Activated CD4-positive, alpha-beta T cell treated with anti-CD3 and anti-CD28 coated beads, Interleukin-2, amount 50 U/mL, for 16 hours (primary cell): ENCODE data around the gene GABARAPL1.
A peak's percentile ranks its signal among the peaks of the same experiment; 100 is the strongest.
"Not testable (repeated sequence)": the region's sequence is repeated elsewhere in the genome, so short reads cannot be mapped to it uniquely, and the experiment has no call there.

Source experiments
- DNase-seq: peaks from one replicate; pipeline ENCODE4 v3.0.0-alpha.2; 2020

Gene GABARAPL1

DNA sequence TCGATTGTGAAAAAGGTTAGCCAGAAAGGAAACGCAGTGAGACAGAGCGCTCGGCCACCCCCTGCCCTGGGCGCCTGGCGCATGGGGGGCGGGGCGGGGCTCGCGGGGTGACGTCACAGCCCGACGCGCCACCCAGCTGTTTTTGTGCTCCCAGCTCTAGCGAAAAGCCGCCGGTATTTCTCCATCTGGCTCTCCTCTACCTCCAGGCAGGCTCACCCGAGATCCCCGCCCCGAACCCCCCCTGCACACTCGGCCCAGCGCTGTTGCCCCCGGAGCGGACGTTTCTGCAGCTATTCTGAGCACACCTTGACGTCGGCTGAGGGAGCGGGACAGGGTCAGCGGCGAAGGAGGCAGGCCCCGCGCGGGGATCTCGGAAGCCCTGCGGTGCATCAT is at the start of gene GABARAPL1:
TSS of gene GABARAPL1 (plus strand) at position 139 of the 393 bp plus-strand sequence. CDS start at position 392, 253 bp downstream.
- DNase-seq, result peak; percentile 64

DNA sequence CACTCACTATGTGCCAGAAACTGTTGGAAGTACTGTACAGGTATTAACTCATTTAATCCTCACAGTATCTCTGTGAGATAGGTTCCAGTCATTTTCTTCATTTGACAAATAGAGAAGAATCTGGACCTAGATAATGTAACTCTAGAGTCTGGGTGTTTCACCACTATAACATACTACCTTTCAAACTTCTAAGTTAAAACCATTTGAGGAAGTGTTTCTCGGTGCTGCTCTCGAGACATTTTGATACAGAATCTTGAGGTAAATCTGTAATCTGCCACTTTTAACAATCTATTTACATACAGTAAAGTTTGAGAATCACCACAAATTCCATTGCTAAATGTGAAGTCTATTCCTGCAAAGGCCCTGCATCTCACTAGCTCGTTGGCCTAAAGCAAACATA is 49.6 kb upstream of the GABARAPL1 start:
- DNase-seq, result no peak

GRCh38 chr12:10165421-10165820 is 47.3 kb upstream of the GABARAPL1 start:
- DNase-seq, result no peak

DNA sequence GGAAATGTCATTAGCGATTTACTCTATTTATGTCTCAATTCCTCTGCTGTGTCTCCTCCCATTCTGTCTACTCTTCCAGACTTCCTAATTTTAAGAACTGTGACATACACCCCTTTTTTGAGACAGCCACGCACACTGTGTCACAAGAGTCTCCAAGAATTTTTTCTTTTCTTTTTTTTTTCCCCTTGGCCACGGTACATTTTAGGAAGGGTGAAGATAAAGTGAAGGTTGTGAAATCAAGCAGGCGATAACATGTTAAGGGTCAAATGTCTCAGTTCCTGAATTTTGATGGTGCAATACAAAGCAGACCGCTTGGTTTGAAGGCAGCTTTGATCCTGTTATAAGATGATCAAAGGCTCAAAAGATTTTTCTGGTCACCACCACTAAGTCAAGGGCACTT is 45.1 kb upstream of the GABARAPL1 start:
- DNase-seq, result no peak

- DNase-seq, result no peak
Measured at GRCh38 chr12:10169104-10169503, 43.6 kb upstream of the GABARAPL1 start.

GRCh38 chr12:10170216-10170615 is 42.5 kb upstream of the GABARAPL1 start:
- DNase-seq, result no peak

DNA sequence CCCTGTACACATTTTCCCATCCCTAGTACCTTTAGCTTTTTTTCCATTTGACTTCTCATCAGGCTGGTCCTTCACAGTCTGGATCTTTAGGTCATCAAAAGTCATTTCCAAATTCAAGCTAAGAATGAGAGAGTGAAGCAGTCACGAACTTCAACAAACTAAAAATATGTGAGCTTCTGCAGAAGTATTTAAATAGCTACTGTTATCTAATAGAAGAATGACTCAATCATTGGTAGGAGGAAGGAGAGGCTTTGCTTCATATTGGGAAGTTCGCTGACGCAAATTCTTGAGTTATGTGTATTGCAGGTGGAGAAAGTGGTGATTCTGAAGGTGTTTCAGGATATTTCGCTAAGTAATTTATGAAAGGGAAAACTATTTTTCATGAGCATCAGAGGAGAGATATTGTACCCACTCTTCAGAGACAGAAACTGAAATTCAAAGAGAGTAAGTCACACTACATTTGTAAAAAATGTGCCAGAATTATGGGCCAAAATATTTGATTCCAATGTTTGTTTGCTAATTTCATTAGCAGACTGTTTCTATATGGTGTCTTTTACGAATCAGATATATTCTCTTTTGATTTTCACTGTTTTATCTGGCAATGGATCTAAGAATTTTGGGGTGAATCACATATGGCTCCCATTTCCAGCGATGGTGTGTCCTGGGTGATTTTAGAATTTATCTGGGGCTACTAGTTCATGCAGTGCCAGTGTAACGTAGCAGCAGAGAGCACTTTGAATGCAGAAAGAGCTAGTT is 40.5 kb upstream of the GABARAPL1 start, which contains the start of gene OLR1:
TSS of gene OLR1 (minus strand) at position 160 of the 756 bp plus-strand sequence. CDS start at position 105, 55 bp downstream.
- DNase-seq, result no peak

DNA sequence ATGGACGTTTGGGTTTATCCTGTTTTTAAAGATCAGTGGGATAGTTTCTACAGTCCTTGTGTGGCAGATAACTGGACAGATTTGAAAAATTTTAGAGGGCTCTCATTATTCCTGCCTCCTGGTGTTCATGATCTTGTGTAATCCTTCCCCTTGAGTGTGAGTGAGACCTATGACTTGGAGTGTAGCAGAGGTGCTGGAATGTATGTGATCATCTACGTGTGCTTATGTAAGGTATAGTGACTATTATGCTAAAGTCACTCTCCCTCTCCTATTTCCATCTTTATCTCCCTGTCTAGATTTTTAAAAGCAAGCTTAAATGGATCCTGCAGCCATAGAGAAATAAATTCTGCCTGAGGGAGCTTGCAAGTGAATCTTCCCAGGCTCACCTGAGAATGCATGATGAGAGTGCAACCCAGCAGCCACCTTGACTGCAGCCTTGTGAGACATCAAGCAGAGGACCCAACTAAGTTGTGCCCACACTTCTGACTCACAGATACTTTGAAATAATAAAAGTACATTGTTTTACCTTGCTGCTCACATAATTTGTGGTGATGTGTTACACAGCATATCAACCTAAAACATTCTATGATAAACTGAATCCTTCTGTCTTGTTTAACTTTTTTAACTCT is 37.6 kb upstream of the GABARAPL1 start:
- no peak for DNase-seq

- DNase-seq, result no peak
Measured at GRCh38 chr12:10175846-10176636, 36.6 kb upstream of the GABARAPL1 start.

DNA sequence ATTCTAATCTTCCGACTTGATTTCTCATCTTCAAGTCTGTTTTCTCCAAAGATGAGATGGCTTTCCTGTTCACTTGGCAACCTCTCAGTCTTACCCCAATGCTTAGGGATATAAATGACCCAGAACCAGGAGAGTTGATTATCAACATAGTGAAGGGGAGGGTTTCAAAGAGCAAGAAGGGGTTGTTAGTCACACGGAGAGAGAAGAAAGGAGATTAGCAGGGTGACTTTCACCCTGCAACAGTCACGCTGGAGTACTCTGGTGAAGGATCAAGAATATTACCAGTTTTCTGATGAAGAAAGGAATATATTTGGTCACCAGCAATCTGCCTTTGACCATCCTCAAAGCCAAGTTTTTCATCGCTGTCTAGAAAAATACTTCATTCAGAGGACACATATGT is 33.9 kb upstream of the GABARAPL1 start, which contains the start of gene TMEM52B:
TSS of gene TMEM52B (plus strand) at position 212 of the 400 bp plus-strand sequence. CDS start 543 bp downstream, outside the sequence.
- no peak for DNase-seq

DNA sequence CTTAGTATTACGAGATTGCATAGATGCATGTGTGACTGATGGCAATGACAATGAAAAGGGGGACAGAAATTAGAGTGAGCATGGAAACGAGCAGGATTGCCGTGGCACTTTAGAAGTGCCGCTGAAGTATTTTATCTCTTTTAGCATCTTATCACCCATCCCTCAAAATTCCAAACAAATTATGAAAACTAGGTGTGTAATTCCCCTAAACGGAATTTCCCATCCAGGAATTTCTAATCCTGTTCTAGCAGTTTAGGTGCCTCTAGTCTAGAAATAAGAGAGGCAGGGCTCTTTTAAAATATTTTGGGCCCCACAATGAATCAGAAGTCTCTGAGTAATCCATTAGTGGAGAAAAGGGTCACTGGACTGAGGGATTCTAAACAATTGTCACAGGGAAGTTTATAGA is 32.9 kb upstream of the GABARAPL1 start:
- no peak for DNase-seq

GRCh38 chr12:10182354-10183049 is 30.2 kb upstream of the GABARAPL1 start:
- DNase-seq, result peak; percentile 15

DNA sequence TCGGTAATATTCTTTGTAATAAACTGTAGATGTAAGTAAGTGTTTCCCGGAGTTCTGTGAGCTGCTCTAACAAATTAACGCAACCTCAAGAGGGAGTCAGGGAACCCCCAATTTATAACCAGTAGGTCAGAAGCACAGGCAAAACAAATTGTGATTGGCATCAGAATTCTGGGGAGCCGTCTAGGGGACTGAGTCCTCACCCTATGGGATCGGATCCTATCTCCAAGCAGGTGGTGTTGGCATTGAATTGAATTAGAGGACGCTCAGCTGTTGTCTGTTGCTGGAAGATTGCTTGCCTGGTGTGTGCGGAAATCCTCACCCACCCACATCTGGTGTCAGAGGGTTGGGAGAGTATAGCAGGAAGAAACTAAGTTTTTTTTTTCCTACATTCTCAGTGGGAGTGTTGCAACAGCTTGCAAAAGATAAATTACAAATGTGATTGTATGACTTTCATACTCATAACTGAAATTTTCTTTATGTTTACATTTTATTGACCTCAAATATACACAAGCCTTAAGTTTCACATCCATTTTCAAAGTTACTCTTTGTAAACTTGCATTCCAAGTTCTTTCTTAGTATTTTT is 28.3 kb upstream of the GABARAPL1 start:
- no peak for DNase-seq

DNA sequence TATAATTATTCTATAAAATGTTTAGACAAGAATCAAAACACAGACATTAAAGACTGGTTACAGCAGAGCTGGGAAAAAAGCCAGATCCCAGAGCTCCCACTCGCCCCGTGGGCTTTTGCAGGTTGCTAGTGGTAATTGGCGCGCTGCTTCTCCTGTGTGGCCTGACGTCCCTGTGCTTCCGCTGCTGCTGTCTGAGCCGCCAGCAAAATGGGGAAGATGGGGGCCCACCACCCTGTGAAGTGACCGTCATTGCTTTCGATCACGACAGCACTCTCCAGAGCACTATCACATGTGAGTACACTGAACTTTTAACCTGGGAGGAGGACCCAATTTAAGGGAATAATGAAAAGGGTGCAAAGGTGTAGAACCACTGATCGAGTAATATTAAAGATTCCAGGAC is 26.4 kb upstream of the GABARAPL1 start:
- no peak for DNase-seq

DNA sequence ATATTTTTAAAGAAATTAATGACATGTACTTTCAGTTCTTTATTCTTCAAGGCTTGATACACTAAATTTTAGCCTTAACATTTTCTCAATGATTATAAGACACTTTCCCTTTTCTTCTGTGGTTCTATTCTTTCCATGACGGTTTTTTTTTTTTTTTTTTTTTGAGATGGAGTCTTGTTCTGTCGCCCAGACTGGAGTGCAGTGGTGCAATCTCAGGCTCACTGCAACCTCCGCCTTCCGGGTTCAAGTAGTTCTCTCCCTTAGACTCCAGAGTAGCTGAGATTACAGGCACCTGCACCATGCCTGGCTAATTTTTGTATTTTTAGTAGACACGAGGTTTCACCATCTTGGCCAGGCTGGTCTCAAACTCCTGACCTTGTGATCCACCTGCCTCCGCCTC is 25.7 kb upstream of the GABARAPL1 start:
- not testable (repeated sequence) for DNase-seq

DNA sequence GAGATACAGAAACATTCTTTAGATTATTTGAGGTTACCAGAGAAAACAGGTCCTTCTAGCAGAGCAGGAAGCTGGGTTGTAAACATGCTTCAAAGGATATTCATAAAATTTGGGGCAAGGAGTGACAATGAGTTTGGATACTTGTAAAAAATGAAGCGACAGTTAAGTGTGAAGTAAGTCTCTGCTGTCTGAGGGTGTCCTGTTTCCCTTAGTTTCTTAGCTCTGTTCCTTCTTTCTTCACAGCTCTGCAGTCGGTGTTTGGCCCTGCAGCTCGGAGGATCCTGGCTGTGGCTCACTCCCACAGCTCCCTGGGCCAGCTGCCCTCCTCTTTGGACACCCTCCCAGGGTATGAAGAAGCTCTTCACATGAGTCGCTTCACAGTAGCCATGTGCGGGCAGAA is 23.0 kb upstream of the GABARAPL1 start:
- no peak for DNase-seq

- peak; percentile 57 for DNase-seq
Measured at GRCh38 chr12:10190558-10191388, 21.9 kb upstream of the GABARAPL1 start.

DNA sequence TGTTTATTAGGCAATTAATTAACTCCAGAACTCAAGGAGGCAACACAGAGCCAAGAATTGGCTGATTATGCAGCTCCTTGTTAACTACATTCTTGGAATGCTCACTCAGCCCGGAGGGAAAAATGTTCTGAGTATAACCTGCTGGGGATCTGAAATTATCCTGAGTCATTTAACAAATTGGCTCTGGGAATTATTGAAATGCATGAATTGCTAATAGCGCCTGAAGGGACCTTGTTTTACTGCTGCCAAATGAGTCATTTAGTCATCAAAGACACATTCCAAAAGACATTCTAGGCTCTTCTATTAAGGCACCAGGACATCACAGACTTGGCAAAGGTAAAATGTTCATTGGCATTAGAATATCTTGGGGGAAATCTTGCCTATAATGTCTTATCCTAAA is 20.8 kb upstream of the GABARAPL1 start:
- DNase-seq, result no peak

DNA sequence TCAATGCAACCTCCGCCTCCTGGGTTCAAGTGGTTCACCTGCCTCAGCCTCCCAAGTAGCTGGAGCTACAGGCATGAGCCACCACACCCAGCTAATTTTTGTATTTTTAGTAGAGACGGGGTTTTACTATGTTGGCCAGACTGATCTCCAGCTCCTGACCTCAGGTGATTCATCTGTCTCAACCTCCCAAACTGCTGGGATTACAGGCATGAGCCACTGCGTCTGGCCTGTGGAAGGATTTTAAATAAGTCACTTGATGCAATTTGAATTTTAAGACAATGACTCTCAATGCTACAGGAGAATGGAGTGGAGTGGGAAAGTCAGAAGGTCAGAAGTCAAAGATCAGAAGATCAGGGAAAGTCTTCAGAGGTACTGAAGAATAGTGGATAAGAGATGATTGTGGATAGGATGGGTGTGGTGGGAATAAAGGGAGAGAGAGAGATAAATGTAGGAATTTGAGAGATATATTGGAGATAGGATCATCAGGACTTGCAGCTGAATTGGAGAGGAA is 18.5 kb upstream of the GABARAPL1 start:
- no peak for DNase-seq

DNA sequence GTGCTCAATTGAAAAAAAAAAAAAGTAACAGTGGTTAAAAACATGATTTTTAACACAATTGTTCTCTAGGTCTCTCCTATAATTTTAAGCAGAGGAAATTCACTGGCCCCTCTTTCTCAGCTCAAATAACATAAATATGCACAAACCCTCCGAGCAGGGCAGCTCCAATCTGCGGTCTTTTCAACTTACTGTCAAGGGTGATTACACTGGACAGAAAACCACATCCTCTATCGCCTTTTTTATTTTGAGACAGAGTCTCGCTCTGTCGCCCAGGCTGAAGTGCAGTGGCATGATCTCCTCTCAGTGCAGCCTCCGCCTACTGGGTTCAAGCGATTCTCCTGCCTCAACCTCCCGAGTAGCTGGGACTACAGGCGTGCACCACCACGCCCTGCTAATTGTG is 16.5 kb upstream of the GABARAPL1 start:
- no peak for DNase-seq

DNA sequence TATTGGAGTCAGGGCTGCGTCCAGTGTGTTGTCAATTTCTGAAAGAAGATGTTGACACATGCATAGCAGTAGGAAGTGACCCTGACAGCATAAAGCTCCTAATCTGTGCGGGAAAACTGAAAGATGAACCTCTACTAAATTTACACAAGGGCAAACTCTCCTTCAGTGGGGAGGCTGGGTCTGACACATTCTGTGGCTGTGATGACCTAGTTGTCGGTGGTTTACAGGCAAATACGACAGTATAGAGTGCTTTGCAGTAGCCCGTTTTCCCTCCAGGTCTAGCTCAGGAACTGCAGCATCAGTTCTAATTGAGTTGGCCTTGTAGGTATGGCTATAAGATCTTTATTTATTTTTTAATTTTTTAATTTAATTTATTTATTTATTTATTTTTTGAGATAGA is 14.8 kb upstream of the GABARAPL1 start:
- DNase-seq, result no peak
